HG02973 (cell line): ENCODE measurements around the gene SLC16A6.
"Not testable (repeated sequence)": the region's sequence is repeated elsewhere in the genome, so short reads cannot be mapped to it uniquely, and the experiment has no call there.

ENCODE experiments used
- ATAC-seq: cut with Tn5 transposase; IDR thresholded peaks from one replicate; pipeline ENCODE4 v1.9.1; 2021; ENCODE audit warnings: moderate library complexity; ENCODE audit not compliant: unreplicated experiment

The SLC16A6 gene

GRCh38 chr17:68290955-68291835, at the start of gene SLC16A6, which contains the start of gene ARSG:
Gene SLC16A6, minus strand, starts transcription at chr17:68291127. Its CDS starts 12,807 bp downstream, at chr17:68278320.
Gene ARSG, plus strand, starts transcription at chr17:68291495. Its CDS starts 15,999 bp downstream, at chr17:68307494.
- peak; percentile 42 for ATAC-seq

DNA sequence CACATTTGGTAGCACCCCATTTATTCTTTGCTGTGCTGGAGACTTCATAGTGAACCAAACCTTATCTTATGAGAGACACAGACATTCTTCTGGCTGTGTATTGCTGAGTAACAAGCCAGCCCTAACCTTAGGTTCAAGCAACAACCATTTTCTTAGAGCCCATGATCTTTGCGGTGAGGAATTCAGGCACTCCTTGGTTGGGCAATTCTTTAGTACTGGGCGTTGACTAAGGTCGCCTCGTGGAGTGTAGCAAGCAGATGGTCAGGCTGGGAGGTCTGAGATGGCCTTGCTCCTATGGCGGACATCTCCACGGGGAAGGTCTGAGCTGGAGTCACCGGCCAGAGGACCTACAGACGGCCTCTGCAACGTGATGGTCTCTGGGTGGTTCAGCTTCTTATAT, 43.5 kb upstream of the SLC16A6 start:
- no peak for ATAC-seq

- ATAC-seq: not testable (repeated sequence)
Observed at GRCh38 chr17:68331932-68332331, 41.0 kb upstream of the SLC16A6 start.

GRCh38 chr17:68329331-68329730, 38.4 kb upstream of the SLC16A6 start:
- no peak for ATAC-seq

GRCh38 chr17:68328676-68329075, 37.7 kb upstream of the SLC16A6 start:
- no peak for ATAC-seq

DNA sequence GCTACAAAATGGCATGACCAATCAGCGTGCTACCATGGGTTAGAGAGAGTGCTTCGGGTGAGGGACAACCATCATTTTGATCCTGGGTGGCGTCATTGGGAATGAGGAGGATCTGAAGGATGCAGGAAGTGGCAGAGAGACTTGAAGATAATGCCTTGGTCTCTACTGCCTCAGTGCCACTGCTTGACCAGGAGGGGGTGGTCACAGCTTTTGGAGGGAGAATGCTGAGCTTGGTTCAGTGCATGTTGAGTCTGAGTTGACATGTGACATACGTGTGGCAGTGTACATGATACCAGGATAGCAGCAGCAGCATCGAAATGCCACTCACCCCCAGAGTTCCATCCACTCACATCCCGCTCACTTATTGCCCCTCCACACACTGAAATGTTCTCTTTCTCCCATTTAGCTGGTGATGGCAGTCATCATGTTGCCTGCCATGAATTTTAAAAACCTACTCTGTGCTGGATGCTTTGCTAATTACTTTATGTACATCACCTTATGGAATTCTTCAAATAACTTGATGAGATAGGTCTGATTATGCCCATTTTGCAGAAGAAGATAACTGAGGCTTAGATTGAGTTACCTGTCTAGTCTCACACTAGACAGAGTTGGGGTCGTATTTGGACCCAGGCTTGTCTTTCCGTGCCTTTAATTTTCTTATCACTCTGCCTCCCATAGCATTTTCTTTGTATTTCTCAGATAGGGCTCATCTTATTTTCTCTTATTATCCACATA, 37.1 kb upstream of the SLC16A6 start:
- no peak for ATAC-seq

- ATAC-seq: no peak
Observed at GRCh38 chr17:68326681-68327080, 35.8 kb upstream of the SLC16A6 start.

GRCh38 chr17:68325961-68326360, 35.0 kb upstream of the SLC16A6 start:
- ATAC-seq: no peak

- ATAC-seq: no peak
Observed at GRCh38 chr17:68324654-68325336, 33.9 kb upstream of the SLC16A6 start.

DNA sequence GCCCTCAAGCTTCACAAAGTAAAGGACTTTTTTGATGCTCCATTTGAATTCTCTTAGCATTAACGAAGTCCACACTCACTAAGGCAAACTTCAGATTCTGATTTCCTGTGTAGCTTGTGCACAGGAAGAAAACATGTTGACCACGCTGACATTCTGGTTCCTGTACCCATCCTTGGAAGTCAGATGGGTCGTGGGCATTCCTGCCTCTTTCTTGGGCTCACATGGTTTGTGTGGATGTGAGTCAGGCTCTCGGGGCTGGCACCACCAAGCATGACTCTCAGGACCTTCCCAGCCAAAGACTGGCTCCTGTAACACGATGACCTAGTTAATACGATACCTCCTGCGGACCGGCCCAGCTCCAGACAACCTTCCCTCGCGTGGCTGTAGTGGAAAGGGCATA, 33.2 kb upstream of the SLC16A6 start:
- no peak for ATAC-seq

GRCh38 chr17:68322630-68323029, 31.7 kb upstream of the SLC16A6 start:
- ATAC-seq: no peak

GRCh38 chr17:68321556-68321954, 30.6 kb upstream of the SLC16A6 start:
- ATAC-seq: no peak

- no peak for ATAC-seq
Observed at GRCh38 chr17:68320943-68321555, 30.1 kb upstream of the SLC16A6 start.

DNA sequence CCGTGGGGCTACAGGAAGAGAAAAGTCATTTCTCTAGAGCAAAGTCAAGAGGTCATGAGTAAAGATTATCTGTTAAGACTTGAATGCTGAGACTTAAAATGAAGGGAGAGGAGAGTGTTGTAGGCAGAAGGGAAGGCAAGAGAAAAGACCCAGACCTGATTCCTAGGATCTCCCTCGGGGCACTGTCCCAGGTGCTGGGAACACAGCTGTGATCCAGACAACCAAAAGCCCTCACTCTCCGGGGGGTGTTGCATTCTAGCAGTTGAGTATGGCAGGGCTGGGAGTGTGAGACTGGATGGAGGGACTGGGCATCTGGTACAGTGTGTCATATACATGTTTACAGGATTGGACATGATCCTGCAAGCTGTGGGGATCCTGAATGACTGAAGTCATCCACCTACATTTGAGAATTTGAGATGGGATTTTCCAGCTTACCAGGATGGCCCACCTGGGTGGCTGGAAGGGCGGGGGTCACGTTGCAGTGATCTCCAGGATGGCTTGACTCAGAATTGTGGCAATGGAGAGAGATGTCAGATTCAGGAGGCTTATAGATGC, 29.5 kb upstream of the SLC16A6 start:
- no peak for ATAC-seq

GRCh38 chr17:68319410-68320162, 28.7 kb upstream of the SLC16A6 start:
- ATAC-seq: no peak

DNA sequence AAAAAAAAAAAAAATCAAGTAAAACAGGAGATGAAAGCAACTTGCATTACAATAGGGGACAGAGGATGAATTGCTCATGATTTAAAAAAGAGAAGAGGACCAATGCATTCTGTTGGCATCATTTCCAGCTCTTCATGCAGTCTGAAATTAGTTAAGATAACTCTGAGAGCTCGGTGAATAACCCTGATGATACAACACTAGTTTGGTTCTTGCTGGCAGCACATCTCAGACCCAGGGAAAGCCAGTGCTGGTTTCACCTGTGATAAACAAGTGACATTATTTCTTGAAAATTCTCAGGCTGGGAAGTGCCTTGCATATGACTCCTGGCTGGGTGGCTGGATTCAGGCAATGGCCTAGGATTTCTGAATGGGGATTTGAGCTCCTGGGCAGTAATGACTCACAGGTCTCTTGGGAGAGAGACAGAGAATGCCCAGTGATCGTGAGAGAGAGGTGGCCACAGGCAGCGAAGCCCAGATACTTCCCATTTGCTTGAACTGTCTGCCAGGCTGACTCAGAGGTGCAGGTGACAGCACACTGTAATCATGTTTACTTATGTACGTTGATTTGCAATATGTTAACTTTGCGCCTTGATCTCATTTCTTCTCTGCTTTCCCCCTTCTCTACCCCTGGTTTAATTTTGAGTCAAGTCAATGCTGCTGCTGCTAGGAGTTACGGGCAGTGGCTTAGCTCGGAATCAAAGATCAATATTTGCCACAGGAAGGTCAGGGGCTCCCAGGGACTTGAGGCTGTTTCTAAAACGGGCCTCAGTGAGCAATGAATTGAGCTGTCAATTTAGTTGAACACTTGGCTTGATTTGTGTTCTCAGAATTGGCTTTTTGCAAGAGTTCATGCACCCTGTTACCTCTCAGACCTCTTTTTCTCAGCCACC, 27.4 kb upstream of the SLC16A6 start:
- ATAC-seq: no peak

GRCh38 chr17:68317458-68317857, 26.5 kb upstream of the SLC16A6 start:
- ATAC-seq: no peak

GRCh38 chr17:68315930-68316329, 25.0 kb upstream of the SLC16A6 start:
- no peak for ATAC-seq
